K562 (cell line): ENCODE data around the gene TMTC4. TPM values are rescaled to one million over a fixed set of nuclear protein-coding genes. Genes with fewer than 3 reads are reported as not detected.

Experiments
- ATAC-seq: fragments of 200-7000 bp; cut with Tn5 transposase; 3 replicates; pipeline ENCODE4 v1.9.1; 2020; ENCODE audit warnings: moderate library complexity
- BruUV-seq: library from RNA; stranded (reverse); fragments of 400-500 nt; replicated peaks from 2 replicates; lab custom pipeline; 2021; lab: Mats Ljungman, UMichigan
- CTCF ChIA-PET: fragments of 300-600 bp; formaldehyde crosslinking; extraction: SDS; loops from one replicate; lab custom pipeline; 2021; ENCODE audit warnings: low intra/inter-chr PET ratio; lab: Yijun Ruan, JAX
- POLR2A ChIA-PET: fragments of 300-600, 350-650 bp; sonication (Branson Sonifier 250); formaldehyde crosslinking; extraction: SDS; loops from one replicate; lab custom pipeline; 2021; ENCODE audit warnings: antibody characterized with exemption, inconsistent platforms; lab: Yijun Ruan, JAX
- DNase-seq, 4 experiments: peaks; one replicate each; pipeline versions ENCODE4 v3.0.0 to v3.0.0-alpha.2; 2011 to 2018; ENCODE audit warnings: low spot score in 3 of 4, mixed read lengths in 3 of 4; ENCODE audit errors: extremely low read depth in 1 of 4
- FAIRE-seq: peaks from 2 replicates; lab custom pipeline; 2011; peaks lifted over from hg19 to GRCh38; lab: Jason Lieb, UNC
- H2AFZ ChIP-seq: 2 replicates; pipeline ENCODE4 v1.6.0; 2011; ENCODE audit warnings: low read depth, low read length, control low read depth, inconsistent platforms
- H3K27ac ChIP-seq: fragments of 200-600 bp; 3 replicates; pipeline ENCODE4 v1.8.0; 2011; ENCODE audit warnings: low read depth, mild to moderate bottlenecking, control low read depth, inconsistent platforms, low read length, moderate library complexity, mixed read lengths; ENCODE audit errors: extremely low read depth
- H3K27me3 ChIP-seq, 2 experiments: fragments of 300-600 bp in 1 of 2; 2 replicates in 1 of 2; 3 replicates in 1 of 2; pipeline versions ENCODE4 v1.6.0 to v1.8.0; 2011; ENCODE audit warnings: inconsistent platforms in 2 of 2, low read length in 2 of 2, mild to moderate bottlenecking in 1 of 2, mixed read lengths in 1 of 2, moderate library complexity in 1 of 2; ENCODE audit not compliant: control insufficient read depth in 2 of 2, insufficient read depth in 2 of 2
- H3K36me3 ChIP-seq: fragments of 300-600 bp; 3 replicates; pipeline ENCODE4 v1.8.0; 2011; ENCODE audit warnings: mild to moderate bottlenecking, low read length, inconsistent platforms; ENCODE audit not compliant: control insufficient read depth, insufficient read depth
- H3K4me1 ChIP-seq, 2 experiments: fragments of 200-600 bp in 1 of 2; replicated peaks in 1 of 2; 2 replicates in 1 of 2; 3 replicates in 1 of 2; pipeline versions ENCODE4 v1.5.1 to v1.8.0; 2011; ENCODE audit warnings: inconsistent platforms in 2 of 2, low read length in 2 of 2, mild to moderate bottlenecking in 1 of 2, mixed read lengths in 1 of 2, moderate library complexity in 1 of 2; ENCODE audit not compliant: control insufficient read depth in 2 of 2, insufficient read depth in 2 of 2
- H3K4me2 ChIP-seq: 2 replicates; pipeline ENCODE4 v1.6.1; 2011; ENCODE audit warnings: low read length, control low read depth, inconsistent platforms, mixed read lengths; ENCODE audit not compliant: insufficient read depth
- H3K4me3 ChIP-seq: fragments of 200-600 bp; sonication (generic), shearing (Covaris generic); 2 replicates; pipeline ENCODE4 v1.5.1; 2016; ENCODE audit warnings: control low read depth, inconsistent platforms
- H3K79me2 ChIP-seq: fragments of 200-600 bp; 3 replicates; pipeline ENCODE4 v1.8.0; 2011; ENCODE audit warnings: low read length, inconsistent platforms; ENCODE audit not compliant: control insufficient read depth, insufficient read depth
- H3K9ac ChIP-seq, 2 experiments: 2 replicates each; pipeline versions ENCODE4 v1.6.0 to v1.6.1; 2011; ENCODE audit warnings: low read depth in 2 of 2, low read length in 2 of 2, control low read depth in 1 of 2, inconsistent platforms in 1 of 2, mild to moderate bottlenecking in 1 of 2, mixed read lengths in 1 of 2; ENCODE audit not compliant: insufficient read depth in 1 of 2
- H3K9me1 ChIP-seq: one replicate; pipeline ENCODE4 v1.6.0; 2011; ENCODE audit warnings: inconsistent platforms, mild to moderate bottlenecking, low read length, moderate library complexity; ENCODE audit not compliant: control insufficient read depth, insufficient read depth
- H3K9me3 ChIP-seq: replicated peaks from 2 replicates; pipeline ENCODE4 v1.5.1; 2011; ENCODE audit warnings: low read depth, low read length, inconsistent platforms; ENCODE audit not compliant: control insufficient read depth, insufficient read depth
- H4K20me1 ChIP-seq: replicated peaks from 2 replicates; pipeline ENCODE4 v1.6.1; 2011; ENCODE audit warnings: low read length, inconsistent platforms, mixed read lengths; ENCODE audit not compliant: control insufficient read depth, insufficient read depth
- BRD9 ChIP-seq: fragments of 450-650 bp; IDR thresholded peaks from 2 replicates; pipeline ENCODE4 v1.6.1; 2018; ENCODE audit warnings: low read depth; ENCODE audit not compliant: partially characterized antibody
- CBX5 ChIP-seq: IDR thresholded peaks from 2 replicates; pipeline ENCODE4 v1.6.1; 2014; ENCODE audit warnings: low read depth, borderline replicate concordance
- CHCHD3 ChIP-seq: fragments of 250-450 bp; sonication (Bioruptor Pico); IDR thresholded peaks from 2 replicates; pipeline ENCODE4 v2.1.2; 2022; ENCODE audit warnings: mild to moderate bottlenecking
- DNMT1 ChIP-seq: fragments of 450-650 bp; IDR thresholded peaks from 2 replicates; pipeline ENCODE4 v1.6.1; 2016; ENCODE audit warnings: antibody characterized with exemption, mild to moderate bottlenecking
- ELF4 ChIP-seq: fragments of 450-650 bp; formaldehyde crosslinking; IDR thresholded peaks from 2 replicates; pipeline ENCODE4 v1.4.0; 2022; ENCODE audit warnings: missing genetic modification characterization
- FOXJ3 ChIP-seq: sonication (generic); formaldehyde crosslinking; IDR thresholded peaks from 2 replicates; pipeline ENCODE4 v1.4.0; 2020; ENCODE audit warnings: mild to moderate bottlenecking, missing genetic modification reagents
- GTF2F1 ChIP-seq: IDR thresholded peaks from 2 replicates; pipeline ENCODE4 v1.6.1; 2011; ENCODE audit warnings: low read depth, low read length, improper control_type of control experiment
- HSF4 ChIP-seq: fragments of 250-450 bp; sonication (Bioruptor Pico); IDR thresholded peaks from 2 replicates; pipeline ENCODE4 v2.1.2; 2022; ENCODE audit warnings: mild to moderate bottlenecking, moderate library complexity, borderline replicate concordance
- MTA3 ChIP-seq: fragments of 450-650 bp; formaldehyde crosslinking; IDR thresholded peaks from 2 replicates; pipeline ENCODE4 v1.6.1; 2017; ENCODE audit warnings: mild to moderate bottlenecking, borderline replicate concordance
- NR2F6 ChIP-seq: fragments of 450-650 bp; formaldehyde crosslinking; IDR thresholded peaks from 2 replicates; pipeline ENCODE4 v1.4.0; 2020; ENCODE audit warnings: mild to moderate bottlenecking
- ZNF197 ChIP-seq: fragments of 200-800 bp; sonication (Bioruptor generic); IDR thresholded peaks from 2 replicates; pipeline ENCODE4 v1.6.1; 2016; ENCODE audit warnings: low read depth, missing genetic modification characterization, missing compliant biosample characterization
- ZNF778 ChIP-seq: fragments of 450-650 bp; formaldehyde crosslinking; IDR thresholded peaks from 2 replicates; pipeline ENCODE4 v1.4.0; 2020; ENCODE audit warnings: mild to moderate bottlenecking, moderate library complexity
- ZNF830 ChIP-seq: fragments of 250-450 bp; sonication (Bioruptor Pico); IDR thresholded peaks from 2 replicates; pipeline ENCODE4 v1.5.0; 2021; ENCODE audit warnings: mild to moderate bottlenecking
- WGBS: fragments of 100-300 bp; shearing (Covaris generic); methylation state at CpG from one replicate; pipeline ENCODE4 v1.1.6; 2016; ENCODE audit warnings: low coverage, mixed read lengths; ENCODE audit not compliant: insufficient coverage; ENCODE audit errors: missing lambda C conversion rate; 5-methylcytosine and 5-hydroxymethylcytosine counted together
- in situ Hi-C: fragments of 300-500 bp; cut with MboI; formaldehyde crosslinking; loops from 4 replicates; pipeline ENCODE4 v1.15.0; 2018; ENCODE audit warnings: inconsistent platforms, mixed read lengths
- intact Hi-C: fragments of 100-400 bp; cut with micrococcal nuclease; formaldehyde crosslinking; loops from 2 replicates; pipeline ENCODE4 v1.14.2; 2022
- polyA plus RNA-seq, 8 experiments: library from polyadenylated mRNA; depleted of rRNA in 4 of 8; stranded (reverse) in 5 of 8; unstranded in 3 of 8; fragments of >200 nt; fragmentation: Nextera tagmentation in 2 of 8; fragmentation: Illumina TruSeq in 1 of 8; extraction: Ambion mirVana in 2 of 8; extraction: Trizol in 1 of 8; gene quantifications; 2 replicates each; pipeline versions ENCODE4 v1.2.1 to v1.2.3, GENCODE V29; 2011 to 2014; ENCODE audit warnings: inconsistent platforms in 1 of 8, missing spikeins in 1 of 8
- total RNA-seq, 7 experiments: library from RNA; depleted of rRNA in 6 of 7; stranded (reverse); fragments of >200 nt in 6 of 7; fragmentation: Illumina TruSeq in 2 of 7; extraction: Trizol in 2 of 7; gene quantifications; 2 replicates each; pipeline versions ENCODE4 v1.2.1 to v1.2.3, GENCODE V29; 2011 to 2021; ENCODE audit warnings: low replicate concordance in 1 of 7
- TF ChIP-seq, protein P1 (sequence below), 2 experiments: IDR thresholded peaks in 1 of 2; conservative IDR thresholded peaks in 1 of 2; 2 replicates each; pipeline ENCODE4 v1.6.1; 2016; ENCODE audit warnings: low read depth in 2 of 2, mild to moderate bottlenecking in 1 of 2, missing compliant biosample characterization in 1 of 2, missing genetic modification characterization in 1 of 2, moderate library complexity in 1 of 2
- TF ChIP-seq, protein P2 (sequence below): IDR thresholded peaks from 2 replicates; pipeline ENCODE4 v1.6.1; 2014; ENCODE audit warnings: antibody characterized with exemption
- TF ChIP-seq, protein P3 (sequence below): fragments of 450-650 bp; formaldehyde crosslinking; IDR thresholded peaks from 2 replicates; pipeline ENCODE4 v1.4.0; 2022; ENCODE audit warnings: missing genetic modification characterization

TMTC4 gene
- total and polyA plus RNA-seq, 9 of the 15 experiments (the other 6 are each of a cell fraction or from before 2014, with no cell fraction given), result 3.5 to 16.7 (median 11.8) TPM

DNA sequence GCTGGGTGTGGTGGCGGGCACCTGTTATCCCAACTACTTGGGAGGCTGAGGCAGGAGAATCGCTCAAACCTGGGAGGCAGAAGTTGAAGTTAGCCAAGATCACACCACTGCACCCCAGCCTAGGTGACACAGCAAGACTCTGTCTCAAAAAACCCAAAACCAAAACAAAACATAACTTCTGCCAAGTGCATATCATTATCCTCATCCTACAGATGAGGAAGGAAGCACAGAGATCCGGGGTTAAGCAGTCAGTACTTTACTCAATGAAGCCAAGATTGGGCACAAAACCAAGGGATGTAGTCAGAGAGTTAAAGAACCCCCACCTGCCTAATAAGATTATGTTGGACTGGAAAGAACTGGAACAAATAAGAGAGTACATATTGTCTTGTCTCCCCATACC lies 5.5 kb upstream of the TMTC4 start:
- WGBS, result 10% methylated on average over 2 of the region's 3 CpGs
- DNase-seq (no peak), ATAC-seq (no peak), FAIRE-seq (no peak)
- Histone ChIP-seq H3K4me3 (no peak overlapping the region), H3K9me1 (no peaks in the 10 kb centered on the region), H3K4me1 (peaks cover 2 to 3% of the 10 kb centered on the region in 2 experiments; a peak in 2 of 5 replicates), H3K9me3 (no peaks in the 10 kb centered on the region), H4K20me1 (no peaks in the 10 kb centered on the region), H3K27me3 (peaks cover 0 to 5% of the 10 kb centered on the region in 2 experiments; a peak in 3 of 5 replicates), H3K36me3 (no peaks in the 10 kb centered on the region), H3K4me2 (no peak overlapping the region), H3K79me2 (no peaks in the 10 kb centered on the region), H3K9ac (no peak overlapping the region), H2AFZ (no peak overlapping the region), H3K27ac (no peak overlapping the region)
- CTCF ChIA-PET, result no interaction called here
- no TSS peak for BruUV-seq
- intact Hi-C loops (no loop called here), in situ Hi-C loops (no loop called here)
- POLR2A ChIA-PET, result interaction anchor here (0.5 kb wide), 1 partner anchor 379 kb away, joined by 3 read pairs; no protein-coding TSS in a partner anchor
- TF ChIP-seq, protein P1, sequence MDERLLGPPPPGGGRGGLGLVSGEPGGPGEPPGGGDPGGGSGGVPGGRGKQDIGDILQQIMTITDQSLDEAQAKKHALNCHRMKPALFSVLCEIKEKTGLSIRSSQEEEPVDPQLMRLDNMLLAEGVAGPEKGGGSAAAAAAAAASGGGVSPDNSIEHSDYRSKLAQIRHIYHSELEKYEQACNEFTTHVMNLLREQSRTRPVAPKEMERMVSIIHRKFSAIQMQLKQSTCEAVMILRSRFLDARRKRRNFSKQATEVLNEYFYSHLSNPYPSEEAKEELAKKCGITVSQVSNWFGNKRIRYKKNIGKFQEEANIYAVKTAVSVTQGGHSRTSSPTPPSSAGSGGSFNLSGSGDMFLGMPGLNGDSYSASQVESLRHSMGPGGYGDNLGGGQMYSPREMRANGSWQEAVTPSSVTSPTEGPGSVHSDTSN (CRISPR knock-in tag; IDR thresholded peaks at IDR 0.05; ENCODE audit: low read depth), result no peak
- TF ChIP-seq, protein P1 (tag; conservative IDR thresholded peaks at IDR 0.05; ENCODE audit: low read depth), result no peak
- TF ChIP-seq CBX5 (no peak), GTF2F1 (no peak), BRD9 (no peak), ZNF830 (CRISPR knock-in tag) (no peak), FOXJ3 (CRISPR knock-in tag) (no peak), MTA3 (no peak), DNMT1 (no peak), NR2F6 (CRISPR knock-in tag) (no peak), ZNF197 (CRISPR knock-in tag) (no peak), ELF4 (CRISPR knock-in tag) (no peak), CHCHD3 (CRISPR knock-in tag) (no peak), HSF4 (CRISPR knock-in tag) (no peak), ZNF778 (CRISPR knock-in tag) (no peak)
- TF ChIP-seq, protein P2, sequence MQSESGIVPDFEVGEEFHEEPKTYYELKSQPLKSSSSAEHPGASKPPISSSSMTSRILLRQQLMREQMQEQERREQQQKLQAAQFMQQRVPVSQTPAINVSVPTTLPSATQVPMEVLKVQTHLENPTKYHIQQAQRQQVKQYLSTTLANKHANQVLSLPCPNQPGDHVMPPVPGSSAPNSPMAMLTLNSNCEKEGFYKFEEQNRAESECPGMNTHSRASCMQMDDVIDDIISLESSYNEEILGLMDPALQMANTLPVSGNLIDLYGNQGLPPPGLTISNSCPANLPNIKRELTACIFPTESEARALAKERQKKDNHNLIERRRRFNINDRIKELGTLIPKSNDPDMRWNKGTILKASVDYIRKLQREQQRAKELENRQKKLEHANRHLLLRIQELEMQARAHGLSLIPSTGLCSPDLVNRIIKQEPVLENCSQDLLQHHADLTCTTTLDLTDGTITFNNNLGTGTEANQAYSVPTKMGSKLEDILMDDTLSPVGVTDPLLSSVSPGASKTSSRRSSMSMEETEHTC, result no peak
- TF ChIP-seq, protein P3, sequence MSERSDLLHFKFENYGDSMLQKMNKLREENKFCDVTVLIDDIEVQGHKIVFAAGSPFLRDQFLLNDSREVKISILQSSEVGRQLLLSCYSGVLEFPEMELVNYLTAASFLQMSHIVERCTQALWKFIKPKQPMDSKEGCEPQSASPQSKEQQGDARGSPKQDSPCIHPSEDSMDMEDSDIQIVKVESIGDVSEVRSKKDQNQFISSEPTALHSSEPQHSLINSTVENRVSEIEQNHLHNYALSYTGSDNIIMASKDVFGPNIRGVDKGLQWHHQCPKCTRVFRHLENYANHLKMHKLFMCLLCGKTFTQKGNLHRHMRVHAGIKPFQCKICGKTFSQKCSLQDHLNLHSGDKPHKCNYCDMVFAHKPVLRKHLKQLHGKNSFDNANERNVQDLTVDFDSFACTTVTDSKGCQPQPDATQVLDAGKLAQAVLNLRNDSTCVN, result no peak
